Sigmoid colon (tissue), 7 donors: ENCODE results near the gene KLHL14. TPM values are rescaled to one million over a fixed set of nuclear protein-coding genes. Genes with fewer than 3 reads are reported as not detected.

Experiments used
- DNase-seq: peaks from one replicate; pipeline ENCODE4 v3.0.0-alpha.2; 2019
- H3K27ac ChIP-seq, 4 donors: fragments of 200-600 bp; sonication (generic); one replicate each; pipeline ENCODE4 v1.5.1; 2016 to 2019; ENCODE audit warnings: mild to moderate bottlenecking in 1 of 4
- H3K27me3 ChIP-seq, 3 donors: fragments of 200-600 bp; sonication (generic); one replicate each; pipeline ENCODE4 v1.5.1; 2019; ENCODE audit warnings: mild to moderate bottlenecking in 1 of 3
- H3K36me3 ChIP-seq, 4 donors: fragments of 200-600 bp; sonication (generic); one replicate each; pipeline ENCODE4 v1.5.1; 2016 to 2019
- H3K4me1 ChIP-seq, 4 donors: fragments of 200-600 bp; sonication (generic); one replicate each; pipeline ENCODE4 v1.5.1; 2017 to 2019
- H3K4me3 ChIP-seq, 4 donors: fragments of 200-600 bp; sonication (generic); one replicate each; pipeline ENCODE4 v1.5.1; 2017 to 2019; ENCODE audit warnings: mild to moderate bottlenecking in 2 of 4, moderate library complexity in 1 of 4
- H3K9me3 ChIP-seq, 4 donors: fragments of 200-600 bp in 3 of 4; sonication (generic) in 3 of 4; one replicate each; pipeline versions ENCODE4 v1.5.1 to v1.6.1; 2013 to 2019
- EP300 ChIP-seq, 4 donors: sonication (generic); formaldehyde crosslinking; IDR thresholded peaks; one replicate each; pipeline ENCODE4 v1.6.1; 2017; ENCODE audit warnings: antibody characterized with exemption in 4 of 4
- POLR2A ChIP-seq, 2 donors: fragments of 450-650 bp; IDR thresholded peaks; one replicate each; pipeline ENCODE4 v1.6.1; 2016; ENCODE audit warnings: antibody characterized with exemption in 2 of 2, mild to moderate bottlenecking in 2 of 2, moderate library complexity in 2 of 2
- POLR2AphosphoS5 ChIP-seq, 4 donors: sonication (generic); formaldehyde crosslinking; IDR thresholded peaks; one replicate each; pipeline ENCODE4 v1.6.1; 2017; ENCODE audit warnings: antibody characterized with exemption in 4 of 4
- WGBS, 2 donors: extraction: QIAGEN DNeasy Blood & Tissue Kit; methylation state at CpG; one replicate each; pipeline ENCODE4 v1.1.7; 2013; 5-methylcytosine and 5-hydroxymethylcytosine counted together
- intact Hi-C: fragments of 100-400 bp; cut with DNase I; formaldehyde crosslinking; loops from one replicate; pipeline ENCODE4 v1.15.1; 2023
- polyA plus RNA-seq, 3 donors: library from polyadenylated mRNA; stranded (reverse); fragments of 200-250 nt; gene quantifications; one replicate each; pipeline ENCODE4 v1.2.3, GENCODE V29; 2013
- total RNA-seq, 4 donors: library from RNA; depleted of rRNA; stranded (reverse); fragments of >200 nt; gene quantifications; one replicate each; pipeline ENCODE4 v1.1.0, GENCODE V29; 2016
- TF ChIP-seq, protein P1 (sequence below), 4 experiments: fragments of 450-650 bp in 3 of 4; fragments of 200-600 bp in 1 of 4; IDR thresholded peaks; one replicate each; pipeline ENCODE4 v1.5.1; 2016 to 2019; ENCODE audit warnings: antibody characterized with exemption in 4 of 4, mild to moderate bottlenecking in 3 of 4, moderate library complexity in 2 of 4
- donor health status: healthy with polysubstance abuse.
- donor health status: Bipolar disorder and iron deficiency.
- donor health status: healthy.

The KLHL14 gene
- total and polyA plus RNA-seq, 7 donors, result under 0.01 to 2.9 (median 0.52) TPM; not detected in 1

- peaks cover 0 to 15% (median 3%) of the 10 kb centered on the region in 3 donors for H3K27me3 ChIP-seq
- intact Hi-C loops, result no loop called here
- 46 to 69% methylated on average over 2 of the region's 2 CpGs for WGBS, 2 donors
These were observed 3.7 kb upstream of the KLHL14 start for GRCh38 chr18:32776561-32776960.

DNA sequence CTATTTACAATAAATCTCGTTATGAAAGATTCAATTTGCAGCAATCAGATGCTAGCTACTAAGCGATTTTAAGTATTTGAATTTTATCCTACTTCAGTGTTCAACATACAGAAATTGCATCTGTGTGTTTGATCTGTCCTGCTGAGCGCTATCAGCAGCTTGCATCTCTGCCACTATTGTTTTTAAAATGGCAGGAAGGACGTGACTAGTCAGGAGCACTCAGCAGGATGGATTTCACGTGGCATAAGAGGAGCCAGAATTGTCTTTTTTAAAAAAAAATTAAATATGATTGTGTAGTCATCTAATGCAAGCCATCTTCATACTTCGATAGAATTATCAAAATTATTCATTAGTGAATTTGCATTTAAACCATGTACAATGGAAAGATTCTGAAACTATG, 2.8 kb upstream of the KLHL14 start:
- WGBS, 2 donors, result 83 to 86% methylated on average over 6 of the region's 6 CpGs
- intact Hi-C loops, result no loop called here
- no peak for DNase-seq
- Histone ChIP-seq H3K4me3 (no peak overlapping the region), H3K4me1 (peaks cover 0 to 26% (median 19%) of the 10 kb centered on the region in 4 donors), H3K9me3 (no peaks in the 10 kb centered on the region), H3K27me3 (peaks cover 5 to 24% (median 13%) of the 10 kb centered on the region in 3 donors), H3K27ac (no peak overlapping the region), H3K36me3 (no peaks in the 10 kb centered on the region)
- TF ChIP-seq POLR2AphosphoS5 (IDR thresholded peaks at IDR 0.05), result no peak

More at GRCh38 chr18:32776561-32776960, 3.7 kb upstream of the KLHL14 start:
- no peak overlapping the region for H3K4me3 ChIP-seq
- no peaks in the 10 kb centered on the region for H3K36me3 ChIP-seq
- peak; percentile 67 for DNase-seq
- H3K9me3 ChIP-seq, result no peaks in the 10 kb centered on the region
- H3K4me1 ChIP-seq, result peaks cover 0 to 17% (median 10%) of the 10 kb centered on the region in 4 donors
- H3K27ac ChIP-seq, result peak overlapping the region in 3 of 4 donors; percentile 18 to 44 (median 39)
- TF ChIP-seq EP300 (IDR thresholded peaks at IDR 0.05) (no peak), POLR2AphosphoS5 (IDR thresholded peaks at IDR 0.05) (no peak), POLR2A (IDR thresholded peaks at IDR 0.05) (no peak)
- TF ChIP-seq, protein P1, sequence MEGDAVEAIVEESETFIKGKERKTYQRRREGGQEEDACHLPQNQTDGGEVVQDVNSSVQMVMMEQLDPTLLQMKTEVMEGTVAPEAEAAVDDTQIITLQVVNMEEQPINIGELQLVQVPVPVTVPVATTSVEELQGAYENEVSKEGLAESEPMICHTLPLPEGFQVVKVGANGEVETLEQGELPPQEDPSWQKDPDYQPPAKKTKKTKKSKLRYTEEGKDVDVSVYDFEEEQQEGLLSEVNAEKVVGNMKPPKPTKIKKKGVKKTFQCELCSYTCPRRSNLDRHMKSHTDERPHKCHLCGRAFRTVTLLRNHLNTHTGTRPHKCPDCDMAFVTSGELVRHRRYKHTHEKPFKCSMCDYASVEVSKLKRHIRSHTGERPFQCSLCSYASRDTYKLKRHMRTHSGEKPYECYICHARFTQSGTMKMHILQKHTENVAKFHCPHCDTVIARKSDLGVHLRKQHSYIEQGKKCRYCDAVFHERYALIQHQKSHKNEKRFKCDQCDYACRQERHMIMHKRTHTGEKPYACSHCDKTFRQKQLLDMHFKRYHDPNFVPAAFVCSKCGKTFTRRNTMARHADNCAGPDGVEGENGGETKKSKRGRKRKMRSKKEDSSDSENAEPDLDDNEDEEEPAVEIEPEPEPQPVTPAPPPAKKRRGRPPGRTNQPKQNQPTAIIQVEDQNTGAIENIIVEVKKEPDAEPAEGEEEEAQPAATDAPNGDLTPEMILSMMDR (IDR thresholded peaks at IDR 0.05), result no peak

DNA sequence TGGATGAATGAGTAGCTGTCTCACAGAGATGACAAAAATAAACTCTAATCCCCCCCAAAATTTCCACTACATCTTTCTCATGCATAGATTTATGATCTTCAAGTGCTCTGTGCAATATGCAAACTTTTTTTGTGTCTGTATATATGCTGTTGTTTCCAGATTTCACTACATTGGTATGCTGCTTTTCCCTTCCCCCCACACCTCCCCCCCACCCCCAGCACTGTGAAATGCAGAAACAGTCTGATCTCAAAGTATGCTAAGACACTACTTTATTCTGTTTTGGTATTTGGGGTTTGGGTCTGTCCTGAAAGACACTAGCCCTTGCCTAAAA, 524 bp upstream of the KLHL14 start:
- Histone ChIP-seq H3K36me3 (no peaks in the 10 kb centered on the region), H3K27me3 (peaks cover 17 to 47% (median 27%) of the 10 kb centered on the region in 3 donors), H3K9me3 (no peaks in the 10 kb centered on the region), H3K4me1 (peaks cover 0 to 39% (median 29%) of the 10 kb centered on the region in 4 donors), H3K4me3 (no peak overlapping the region), H3K27ac (no peak overlapping the region)
- no peak for DNase-seq
- TF ChIP-seq POLR2AphosphoS5 (IDR thresholded peaks at IDR 0.05), result no peak
- TF ChIP-seq EP300 (IDR thresholded peaks at IDR 0.05), result no peak
- no peak for TF ChIP-seq POLR2A (IDR thresholded peaks at IDR 0.05)
- TF ChIP-seq, protein P1 (IDR thresholded peaks at IDR 0.05), result no peak
- intact Hi-C loops, result no loop called here

GRCh38 chr18:32771871-32772580, 797 bp downstream of the KLHL14 start:
- H3K4me1 ChIP-seq, result peaks cover 0 to 38% (median 29%) of the 10 kb centered on the region in 4 donors
- peak overlapping the region; percentile 27 to 52 (median 40) for H3K4me3 ChIP-seq
- H3K27ac ChIP-seq, result no peak overlapping the region
- TF ChIP-seq EP300 (IDR thresholded peaks at IDR 0.05), result no peak
- TF ChIP-seq POLR2A (IDR thresholded peaks at IDR 0.05), result no peak
- TF ChIP-seq, protein P1 (IDR thresholded peaks at IDR 0.05), result no peak
- DNase-seq, result peak; percentile 63
- WGBS, 2 donors, result 2 to 3% methylated on average over 50 of the region's 50 CpGs
- peaks cover 17 to 47% (median 27%) of the 10 kb centered on the region in 3 donors for H3K27me3 ChIP-seq
- intact Hi-C loops, result no loop called here
- H3K36me3 ChIP-seq, result no peaks in the 10 kb centered on the region
- no peaks in the 10 kb centered on the region for H3K9me3 ChIP-seq

DNA sequence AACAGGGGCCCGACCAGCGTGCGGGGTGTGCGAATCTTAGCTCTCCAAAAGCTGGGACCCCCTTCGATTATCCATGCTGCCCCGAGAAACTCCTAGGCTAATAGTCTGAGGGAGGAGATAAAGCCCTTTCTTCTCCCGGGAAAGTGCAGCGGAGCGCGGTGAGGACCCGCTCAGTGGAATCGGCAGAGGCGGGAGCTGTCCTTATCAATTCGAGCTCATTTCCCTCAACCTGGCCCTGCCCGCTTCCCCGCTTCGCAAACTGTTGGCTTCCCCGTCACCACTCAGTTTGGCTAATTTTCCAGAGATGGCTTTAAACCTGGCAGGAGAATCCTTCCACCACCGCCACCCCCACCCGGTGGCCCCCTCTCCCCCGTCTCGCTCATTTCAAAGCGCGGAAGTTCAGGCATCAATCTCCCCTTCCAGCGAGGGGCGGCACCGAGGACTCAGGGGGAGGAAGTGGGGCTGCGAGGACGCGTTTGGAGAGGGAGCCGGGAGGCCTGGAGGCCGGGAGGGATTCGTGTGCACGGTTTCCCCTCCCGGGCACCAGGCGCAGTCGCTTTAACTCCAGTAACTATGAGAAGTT, 1.6 kb downstream of the KLHL14 start:
- no peaks in the 10 kb centered on the region for H3K36me3 ChIP-seq
- H3K9me3 ChIP-seq, result no peaks in the 10 kb centered on the region
- H3K4me3 ChIP-seq, result peak overlapping the region; percentile 27 to 52 (median 40)
- no peak for DNase-seq
- H3K27me3 ChIP-seq, result peaks cover 17 to 47% (median 27%) of the 10 kb centered on the region in 3 donors
- 2% methylated on average over 37 of the region's 37 CpGs for WGBS, 2 donors
- TF ChIP-seq POLR2A (IDR thresholded peaks at IDR 0.05) (no peak), EP300 (IDR thresholded peaks at IDR 0.05) (no peak), POLR2AphosphoS5 (IDR thresholded peaks at IDR 0.05) (no peak)
- TF ChIP-seq, protein P1 (IDR thresholded peaks at IDR 0.05), result no peak
- no peak overlapping the region for H3K27ac ChIP-seq
- peaks cover 0 to 30% (median 25%) of the 10 kb centered on the region in 4 donors for H3K4me1 ChIP-seq
- intact Hi-C loops, result no loop called here
